NCI-H2107 treated with DMSO at 0.1 percent for 48 hours (cell line): Measurements from ENCODE around the gene MSL2.
"Not testable (repeated sequence)": the region's sequence is repeated elsewhere in the genome, so short reads cannot be mapped to it uniquely, and the experiment has no call there.

Source experiments
- DNase-seq: peaks from one replicate; lab custom pipeline; 2025; ENCODE audit not compliant: unreplicated experiment; lab: John Stamatoyannopoulos, UW

The MSL2 gene

GRCh38 chr3:136192831-136193230, 3.3 kb downstream of the MSL2 start:
- DNase-seq, result no peak

- DNase-seq, result not testable (repeated sequence)
Measured at GRCh38 chr3:136192195-136192594, 3.9 kb downstream of the MSL2 start.

GRCh38 chr3:136189859-136190617, 6.1 kb downstream of the MSL2 start:
- DNase-seq, result no peak

- DNase-seq, result no peak
Measured at GRCh38 chr3:136189043-136189442, 7.1 kb downstream of the MSL2 start.

- no peak for DNase-seq
Measured at GRCh38 chr3:136187868-136188267, 8.3 kb downstream of the MSL2 start.

- no peak for DNase-seq
Measured at GRCh38 chr3:136186846-136187245, 9.3 kb downstream of the MSL2 start.

- no peak for DNase-seq
Measured at GRCh38 chr3:136186344-136186743, 9.8 kb downstream of the MSL2 start.

GRCh38 chr3:136184703-136185102, 11.4 kb downstream of the MSL2 start:
- no peak for DNase-seq

GRCh38 chr3:136181741-136182140, 14.4 kb downstream of the MSL2 start:
- DNase-seq, result no peak

- DNase-seq, result no peak
Measured at GRCh38 chr3:136177876-136178275, 18.3 kb downstream of the MSL2 start.

- DNase-seq, result no peak
Measured at GRCh38 chr3:136173939-136174490, 22.1 kb downstream of the MSL2 start.

- DNase-seq, result no peak
Measured at GRCh38 chr3:136171097-136171542, 25.0 kb downstream of the MSL2 start.

GRCh38 chr3:136168236-136168635, 27.9 kb downstream of the MSL2 start:
- not testable (repeated sequence) for DNase-seq

- no peak for DNase-seq
Measured at GRCh38 chr3:136166507-136166906, 29.6 kb downstream of the MSL2 start.

GRCh38 chr3:136163607-136164006, 32.5 kb downstream of the MSL2 start:
- DNase-seq, result not testable (repeated sequence)

GRCh38 chr3:136162322-136162721, 33.8 kb downstream of the MSL2 start:
- no peak for DNase-seq

GRCh38 chr3:136161516-136161915, 34.6 kb downstream of the MSL2 start:
- DNase-seq, result no peak

GRCh38 chr3:136152963-136153362, 43.2 kb downstream of the MSL2 start:
- no peak for DNase-seq

GRCh38 chr3:136152176-136152843, 43.8 kb downstream of the MSL2 start:
- no peak for DNase-seq

GRCh38 chr3:136151219-136151618, 44.9 kb downstream of the MSL2 start:
- no peak for DNase-seq

GRCh38 chr3:136149667-136150066, 46.5 kb downstream of the MSL2 start:
- no peak for DNase-seq
